GM23248 (cell line): ENCODE results near the gene KCNJ4. TPM values are rescaled to one million over a fixed set of nuclear protein-coding genes. Genes with fewer than 3 reads are reported as not detected.
"Not testable (repeated sequence)": the region's sequence is repeated elsewhere in the genome, so short reads cannot be mapped to it uniquely, and the experiment has no call there.

Experiments
- DNase-seq: peaks from one replicate; pipeline ENCODE4 v3.0.0-alpha.2; 2015
- H2AFZ ChIP-seq: fragments of 200-600 bp; sonication (generic); 2 replicates; pipeline ENCODE4 v1.6.1; 2016; ENCODE audit warnings: antibody characterized with exemption
- H3F3A ChIP-seq: fragments of 200-600 bp; sonication (generic); 2 replicates; pipeline ENCODE4 v1.6.1; 2016; ENCODE audit warnings: mild to moderate bottlenecking, antibody characterized with exemption, mixed run types; ENCODE audit not compliant: insufficient read depth
- H3K27ac ChIP-seq: fragments of 200-600 bp; sonication (generic); 2 replicates; pipeline ENCODE4 v1.5.1; 2016; ENCODE audit warnings: mild to moderate bottlenecking
- H3K27me3 ChIP-seq: fragments of 200-600 bp; sonication (generic); replicated peaks from 2 replicates; pipeline ENCODE4 v1.6.1; 2016; ENCODE audit warnings: mild to moderate bottlenecking; ENCODE audit not compliant: insufficient read depth
- H3K36me3 ChIP-seq: fragments of 200-600 bp; sonication (generic); 2 replicates; pipeline ENCODE4 v1.6.1; 2016; ENCODE audit warnings: low read depth, mild to moderate bottlenecking
- H3K4me1 ChIP-seq: fragments of 200-600 bp; sonication (generic); 2 replicates; pipeline ENCODE4 v1.6.1; 2016; ENCODE audit warnings: mild to moderate bottlenecking; ENCODE audit not compliant: insufficient read depth
- H3K4me2 ChIP-seq: fragments of 200-600 bp; sonication (generic); one replicate; pipeline ENCODE4 v1.6.1; 2016; ENCODE audit warnings: mild to moderate bottlenecking; ENCODE audit not compliant: unreplicated experiment
- H3K4me3 ChIP-seq: fragments of 200-600 bp; sonication (generic); 2 replicates; pipeline ENCODE4 v1.5.1; 2016; ENCODE audit warnings: mild to moderate bottlenecking
- H3K79me2 ChIP-seq: fragments of 200-600 bp; sonication (generic); 2 replicates; pipeline ENCODE4 v1.6.1; 2016; ENCODE audit warnings: mild to moderate bottlenecking; ENCODE audit not compliant: insufficient read depth
- H3K9ac ChIP-seq: fragments of 200-600 bp; sonication (generic); 2 replicates; pipeline ENCODE4 v1.6.1; 2016; ENCODE audit warnings: mild to moderate bottlenecking
- H3K9me2 ChIP-seq: fragments of 200-600 bp; sonication (generic); 2 replicates; pipeline ENCODE4 v1.6.1; 2016; ENCODE audit warnings: mixed run types, mild to moderate bottlenecking, moderate library complexity; ENCODE audit not compliant: insufficient read depth
- H3K9me3 ChIP-seq: fragments of 200-600 bp; sonication (generic); one replicate; pipeline ENCODE4 v1.6.1; 2017; ENCODE audit warnings: low read depth
- H4K20me1 ChIP-seq: fragments of 200-600 bp; sonication (generic); 2 replicates; pipeline ENCODE4 v1.6.0; 2016; ENCODE audit not compliant: insufficient read depth
- EZH2 ChIP-seq: fragments of 200-600 bp; sonication (generic); IDR thresholded peaks from 2 replicates; pipeline ENCODE4 v1.6.1; 2018; ENCODE audit warnings: antibody characterized with exemption, mild to moderate bottlenecking; ENCODE audit not compliant: insufficient read depth, poor library complexity, severe bottlenecking
- EZH2phosphoT487 ChIP-seq: fragments of 200-600 bp; sonication (generic); IDR thresholded peaks from 2 replicates; pipeline ENCODE4 v1.6.1; 2018; ENCODE audit warnings: antibody characterized with exemption, moderate library complexity, mild to moderate bottlenecking, low read depth; ENCODE audit not compliant: insufficient read depth
- WGBS, 2 experiments: methylation state at CpG; one replicate each; pipeline ENCODE4 v1.1.6; 2015 to 2017; ENCODE audit warnings: low lambda C conversion rate in 2 of 2, low coverage in 1 of 2; ENCODE audit errors: missing lambda C conversion rate in 2 of 2; 5-methylcytosine and 5-hydroxymethylcytosine counted together
- in situ Hi-C: fragments of 300-500 bp; cut with MboI; formaldehyde crosslinking; loops from 2 replicates; pipeline ENCODE4 v1.15.0; 2020
- polyA plus RNA-seq: library from polyadenylated mRNA; unstranded; fragments of >200 nt; fragmentation: Nextera tagmentation; extraction: Ambion mirVana; gene quantifications from 2 replicates; pipeline ENCODE4 v1.2.1, GENCODE V29; 2016
- total RNA-seq: library from RNA; depleted of rRNA; stranded (reverse); fragments of >200 nt; shearing (Covaris generic); gene quantifications from 2 replicates; pipeline ENCODE4 v1.2.3, GENCODE V29; 2014; rRNA removed

KCNJ4 gene
- total and polyA plus RNA-seq, 2 experiments from 2014 or later: not detected

DNA sequence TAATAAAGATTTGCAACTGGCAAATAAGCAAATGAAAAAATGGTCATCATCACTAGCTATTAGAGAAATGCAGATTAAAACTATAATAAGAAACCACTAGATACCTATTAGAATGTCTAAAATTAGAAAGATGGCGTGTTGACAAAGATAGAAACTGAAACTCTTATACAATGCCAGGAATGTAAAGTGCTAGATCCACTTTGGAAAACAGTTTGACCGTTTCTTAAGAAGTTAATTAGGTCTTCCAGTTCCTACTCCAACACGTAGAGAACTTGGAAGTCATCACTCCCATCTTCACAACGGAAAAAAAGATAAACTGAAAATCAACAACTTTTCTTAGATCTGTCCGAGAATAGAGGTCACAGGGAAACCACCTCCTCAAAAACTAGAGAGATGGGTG, 68.1 kb downstream of the KCNJ4 start:
- H3K4me2 ChIP-seq, in situ Hi-C loops, H3K9me3 ChIP-seq, H3F3A ChIP-seq, H3K4me3 ChIP-seq, H3K27me3 ChIP-seq, DNase-seq, H3K36me3 ChIP-seq, H3K9me2 ChIP-seq, H3K4me1 ChIP-seq, H3K9ac ChIP-seq, H4K20me1 ChIP-seq, H3K27ac ChIP-seq, H2AFZ ChIP-seq: not testable (repeated sequence)
- peaks cover 66% of the 10 kb centered on the region for H3K79me2 ChIP-seq
- 95 to 96% methylated on average over 5 of the region's 5 CpGs for WGBS, 2 experiments

DNA sequence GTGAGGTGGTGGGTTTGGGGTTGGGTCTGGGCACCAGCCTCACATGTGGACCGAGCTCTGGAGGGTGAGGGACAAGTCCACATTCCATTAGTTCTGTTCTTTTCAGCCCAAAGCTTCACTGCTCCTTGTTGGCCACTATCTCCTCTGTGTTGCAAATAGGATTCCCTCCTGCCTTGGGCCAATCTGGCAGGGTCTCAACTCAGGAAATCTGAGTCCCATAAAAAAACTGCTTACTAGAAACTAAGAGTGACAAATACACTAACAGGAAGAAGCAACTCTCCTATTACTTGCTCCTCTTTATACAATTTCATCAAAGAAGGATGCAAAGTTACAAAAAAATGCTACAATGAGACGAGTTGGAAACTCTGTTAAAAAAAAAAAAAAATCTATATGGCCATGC, 71.6 kb downstream of the KCNJ4 start:
- H3K9me3 ChIP-seq: no peaks in the 10 kb centered on the region
- no peaks in the 10 kb centered on the region for H3K9me2 ChIP-seq
- H3K79me2 ChIP-seq: peaks cover 38% of the 10 kb centered on the region
- H2AFZ ChIP-seq: no peak overlapping the region
- no peak overlapping the region for H3K4me3 ChIP-seq
- 75 to 83% methylated on average over 2 of the region's 2 CpGs for WGBS, 2 experiments
- no peak overlapping the region for H3K4me2 ChIP-seq
- H3K27ac ChIP-seq: no peak overlapping the region
- H3F3A ChIP-seq: no peaks in the 10 kb centered on the region
- in situ Hi-C loops: no loop called here
- no peaks in the 10 kb centered on the region for H3K4me1 ChIP-seq
- H3K36me3 ChIP-seq: no peaks in the 10 kb centered on the region
- no peak for DNase-seq
- H4K20me1 ChIP-seq: no peaks in the 10 kb centered on the region
- H3K27me3 ChIP-seq: no peaks in the 10 kb centered on the region
- TF ChIP-seq EZH2: no peak
- no peak for TF ChIP-seq EZH2phosphoT487
- no peak overlapping the region for H3K9ac ChIP-seq

GRCh38 chr22:38381371-38381770, 73.6 kb downstream of the KCNJ4 start:
- H3K27me3 ChIP-seq, H2AFZ ChIP-seq, H3K4me1 ChIP-seq, in situ Hi-C loops, H3K9me3 ChIP-seq, H3K9ac ChIP-seq, H4K20me1 ChIP-seq, H3K9me2 ChIP-seq, H3K4me2 ChIP-seq, H3K27ac ChIP-seq, H3F3A ChIP-seq, DNase-seq, H3K4me3 ChIP-seq, H3K36me3 ChIP-seq: not testable (repeated sequence)
- peaks cover 21% of the 10 kb centered on the region for H3K79me2 ChIP-seq
- 88 to 90% methylated on average over 3 of the region's 3 CpGs for WGBS, 2 experiments

Other genes with a start within 250 kb of the KCNJ4 start
- gene TMEM184B, start 182.2 kb downstream of the KCNJ4 start, total RNA-seq: 73.2 and 91.0 TPM in 2 replicates
- 82.7 and 83.7 TPM in 2 replicates for gene TMEM184B, start 182.2 kb downstream of the KCNJ4 start, polyA plus RNA-seq
- 117 and 130 TPM in 2 replicates for gene CSNK1E, start 137.8 kb downstream of the KCNJ4 start, total RNA-seq
- 46.9 and 48.1 TPM in 2 replicates for gene CSNK1E, start 137.8 kb downstream of the KCNJ4 start, polyA plus RNA-seq
- gene KDELR3, start 12.9 kb upstream of the KCNJ4 start, total RNA-seq: 191 and 197 TPM in 2 replicates
- 326 and 335 TPM in 2 replicates for gene KDELR3, start 12.9 kb upstream of the KCNJ4 start, polyA plus RNA-seq
- gene DDX17, start 51.1 kb upstream of the KCNJ4 start, total RNA-seq: 312 and 370 TPM in 2 replicates
- 28.5 and 30.1 TPM in 2 replicates for gene DDX17, start 51.1 kb upstream of the KCNJ4 start, polyA plus RNA-seq
- gene DMC1, start 115.0 kb upstream of the KCNJ4 start, total RNA-seq: 3.7 and 11.8 TPM in 2 replicates
- gene DMC1, start 115.0 kb upstream of the KCNJ4 start, polyA plus RNA-seq: 1.4 and 2.7 TPM in 2 replicates
- 0.13 and 2.1 TPM in 2 replicates for gene FAM227A, start 201.2 kb upstream of the KCNJ4 start, total RNA-seq
- 0.65 and 0.93 TPM in 2 replicates for gene FAM227A, start 201.2 kb upstream of the KCNJ4 start, polyA plus RNA-seq
- gene CBY1, start 201.4 kb upstream of the KCNJ4 start, total RNA-seq: 16.2 and 24.5 TPM in 2 replicates
- gene CBY1, start 201.4 kb upstream of the KCNJ4 start, polyA plus RNA-seq: 57.5 and 59.4 TPM in 2 replicates
- 48.9 and 53.9 TPM in 2 replicates for gene TOMM22, start 226.8 kb upstream of the KCNJ4 start, total RNA-seq
- gene TOMM22, start 226.8 kb upstream of the KCNJ4 start, polyA plus RNA-seq: 92.0 and 97.8 TPM in 2 replicates
- 47.0 and 51.2 TPM in 2 replicates for gene JOSD1, start 245.7 kb upstream of the KCNJ4 start, total RNA-seq
- 5.5 and 6.6 TPM in 2 replicates for gene JOSD1, start 245.7 kb upstream of the KCNJ4 start, polyA plus RNA-seq